IMR-90 (cell line): Measurements from ENCODE around the gene CENPS. TPM values are rescaled to one million over a fixed set of nuclear protein-coding genes. Genes with fewer than 3 reads are reported as not detected.

Experiments used
- ATAC-seq: fragments of 200-7000 bp; cut with Tn5 transposase; 2 replicates; pipeline ENCODE4 v1.9.1; 2020; ENCODE audit warnings: low read depth, mild to moderate bottlenecking, moderate library complexity
- BruUV-seq: library from RNA; stranded (reverse); fragments of 400-500 nt; replicated peaks from 2 replicates; lab custom pipeline; 2021; lab: Mats Ljungman, UMichigan
- CTCF ChIA-PET: fragments of 300-600 bp; formaldehyde crosslinking; extraction: SDS; loops from one replicate; lab custom pipeline; 2021; ENCODE audit warnings: antibody characterized with exemption; lab: Yijun Ruan, JAX
- POLR2A ChIA-PET: fragments of 300-600 bp; sonication (Branson Sonifier 250); formaldehyde crosslinking; loops from one replicate; lab custom pipeline; 2022; ENCODE audit warnings: antibody characterized with exemption; ENCODE audit not compliant: unreplicated experiment; lab: Charles Lee
- DNase-seq: peaks from one replicate; pipeline ENCODE4 v3.0.0; 2013
- H2AFZ ChIP-seq: replicated peaks from 2 replicates; pipeline ENCODE3; 2013; ENCODE audit warnings: low read length, mild to moderate bottlenecking; ENCODE audit not compliant: poor library complexity
- H2AK5ac ChIP-seq: 2 replicates; pipeline ENCODE4 v1.6.1; 2013; ENCODE audit warnings: low read depth, low read length, inconsistent platforms
- H2AK9ac ChIP-seq: replicated peaks from 2 replicates; pipeline ENCODE3; 2013; ENCODE audit warnings: mild to moderate bottlenecking, low read depth, low read length, moderate library complexity; ENCODE audit not compliant: poor library complexity
- H2BK120ac ChIP-seq: 2 replicates; pipeline ENCODE4 v1.6.1; 2013; ENCODE audit warnings: low read depth, low read length, inconsistent platforms
- H2BK15ac ChIP-seq: 3 replicates; pipeline ENCODE4 v1.6.1; 2013; ENCODE audit warnings: low read depth, low read length, inconsistent platforms
- H2BK20ac ChIP-seq: 2 replicates; pipeline ENCODE4 v1.6.1; 2013; ENCODE audit warnings: low read depth, mild to moderate bottlenecking, inconsistent platforms, low read length, moderate library complexity
- H2BK5ac ChIP-seq: 2 replicates; pipeline ENCODE4 v1.6.1; 2013; ENCODE audit warnings: mild to moderate bottlenecking, low read depth, low read length, inconsistent platforms; ENCODE audit not compliant: poor library complexity, severe bottlenecking
- H3K14ac ChIP-seq: replicated peaks from 2 replicates; pipeline ENCODE4 v1.6.1; 2013; ENCODE audit warnings: low read depth, low read length, inconsistent platforms
- H3K18ac ChIP-seq: 2 replicates; pipeline ENCODE4 v1.6.1; 2013; ENCODE audit warnings: low read depth, low read length, control low read depth
- H3K23ac ChIP-seq: 2 replicates; pipeline ENCODE4 v1.6.1; 2013; ENCODE audit warnings: low read depth, low read length, inconsistent platforms
- H3K27ac ChIP-seq: 2 replicates; pipeline ENCODE4 v1.5.1; 2013; ENCODE audit warnings: mild to moderate bottlenecking, control low read depth, low read length; ENCODE audit not compliant: insufficient read depth
- H3K27me3 ChIP-seq: 2 replicates; pipeline ENCODE4 v1.6.1; 2013; ENCODE audit warnings: low read length; ENCODE audit not compliant: control insufficient read depth, insufficient read depth
- H3K36me3 ChIP-seq: 2 replicates; pipeline ENCODE4 v1.6.1; 2013; ENCODE audit warnings: low read length, mixed read lengths; ENCODE audit not compliant: control insufficient read depth, insufficient read depth
- H3K4ac ChIP-seq: 2 replicates; pipeline ENCODE4 v1.6.1; 2013; ENCODE audit warnings: low read depth, low read length, inconsistent platforms
- H3K4me1 ChIP-seq: 2 replicates; pipeline ENCODE4 v1.6.1; 2013; ENCODE audit warnings: low read length, mixed read lengths; ENCODE audit not compliant: control insufficient read depth, insufficient read depth
- H3K4me2 ChIP-seq: 2 replicates; pipeline ENCODE4 v1.6.1; 2013; ENCODE audit warnings: low read depth, mild to moderate bottlenecking, control low read depth, low read length, moderate library complexity
- H3K4me3 ChIP-seq: 2 replicates; pipeline ENCODE4 v1.5.1; 2013; ENCODE audit warnings: low read depth, mild to moderate bottlenecking, control low read depth, low read length, moderate library complexity; ENCODE audit not compliant: insufficient read depth
- H3K56ac ChIP-seq: 2 replicates; pipeline ENCODE4 v1.6.1; 2013; ENCODE audit warnings: low read length, inconsistent platforms; ENCODE audit not compliant: insufficient read depth; ENCODE audit errors: extremely low read depth
- H3K79me1 ChIP-seq, 2 experiments: 2 replicates each; pipeline ENCODE4 v1.6.1; 2013; ENCODE audit warnings: low read length in 2 of 2, inconsistent platforms in 1 of 2, low read depth in 1 of 2
- H3K9ac ChIP-seq: 2 replicates; pipeline ENCODE4 v1.6.1; 2013; ENCODE audit warnings: low read depth, low read length, control low read depth
- H3K9me1 ChIP-seq: 2 replicates; pipeline ENCODE4 v1.6.1; 2013; ENCODE audit warnings: low read length, inconsistent platforms; ENCODE audit not compliant: insufficient read depth
- H3K9me3 ChIP-seq: 2 replicates; pipeline ENCODE4 v1.6.1; 2013; ENCODE audit warnings: low read length; ENCODE audit not compliant: control insufficient read depth, insufficient read depth
- H4K20me1 ChIP-seq: 2 replicates; pipeline ENCODE4 v1.6.1; 2013; ENCODE audit warnings: low read length, inconsistent platforms; ENCODE audit not compliant: insufficient read depth
- H4K5ac ChIP-seq: 2 replicates; pipeline ENCODE4 v1.6.1; 2013; ENCODE audit warnings: mild to moderate bottlenecking, low read depth, low read length, control low read depth
- H4K8ac ChIP-seq, 2 experiments: 2 replicates each; pipeline ENCODE4 v1.6.1; 2013; ENCODE audit warnings: low read depth in 2 of 2, low read length in 2 of 2, control low read depth in 1 of 2, inconsistent platforms in 1 of 2
- H4K91ac ChIP-seq: 2 replicates; pipeline ENCODE4 v1.6.1; 2013; ENCODE audit warnings: low read depth, low read length, inconsistent platforms; ENCODE audit not compliant: insufficient read depth
- BHLHE40 ChIP-seq: fragments of 150-350 bp; IDR thresholded peaks from 2 replicates; pipeline ENCODE4 v1.6.1; 2016; ENCODE audit warnings: mild to moderate bottlenecking, low read depth, low read length
- CEBPB ChIP-seq: IDR thresholded peaks from 2 replicates; pipeline ENCODE4 v1.6.1; 2012; ENCODE audit warnings: low read depth, low read length, improper control_type of control experiment
- CHD1 ChIP-seq: IDR thresholded peaks from 2 replicates; pipeline ENCODE4 v1.6.1; 2012; ENCODE audit warnings: low read depth, low read length, improper control_type of control experiment
- ELK1 ChIP-seq: fragments of 150-350 bp; IDR thresholded peaks from 2 replicates; pipeline ENCODE4 v1.6.1; 2016; ENCODE audit warnings: low read depth, mild to moderate bottlenecking, low read length, moderate library complexity, borderline replicate concordance
- FOS ChIP-seq: fragments of 150-350 bp; IDR thresholded peaks from 2 replicates; pipeline ENCODE4 v1.6.1; 2016; ENCODE audit warnings: low read depth, low read length
- MAFK ChIP-seq: IDR thresholded peaks from 2 replicates; pipeline ENCODE4 v1.6.1; 2012; ENCODE audit warnings: low read depth, low read length, improper control_type of control experiment
- MAZ ChIP-seq: IDR thresholded peaks from 2 replicates; pipeline ENCODE4 v1.6.1; 2012; ENCODE audit warnings: low read depth, mild to moderate bottlenecking, low read length, improper control_type of control experiment, moderate library complexity, borderline replicate concordance
- MXI1 ChIP-seq: IDR thresholded peaks from 2 replicates; pipeline ENCODE4 v1.6.1; 2012; ENCODE audit warnings: low read depth, mild to moderate bottlenecking, low read length, moderate library complexity, borderline replicate concordance
- NFE2L2 ChIP-seq: fragments of 150-350 bp; IDR thresholded peaks from 2 replicates; pipeline ENCODE4 v1.6.1; 2016; ENCODE audit warnings: low read depth, mild to moderate bottlenecking, low read length
- POLR2A ChIP-seq: IDR thresholded peaks from 2 replicates; pipeline ENCODE4 v1.6.1; 2012; ENCODE audit warnings: mild to moderate bottlenecking, low read depth, low read length
- RAD21 ChIP-seq: IDR thresholded peaks from 2 replicates; pipeline ENCODE4 v1.6.1; 2012; ENCODE audit warnings: low read length, improper control_type of control experiment
- RCOR1 ChIP-seq: IDR thresholded peaks from 2 replicates; pipeline ENCODE4 v1.6.1; 2012; ENCODE audit warnings: mild to moderate bottlenecking, low read length, improper control_type of control experiment; ENCODE audit not compliant: insufficient replicate concordance
- RFX5 ChIP-seq: IDR thresholded peaks from 2 replicates; pipeline ENCODE4 v1.8.0; 2012; ENCODE audit warnings: low read depth, mild to moderate bottlenecking, low read length, moderate library complexity
- SMC3 ChIP-seq: fragments of 150-350 bp; IDR thresholded peaks from 2 replicates; pipeline ENCODE4 v1.6.1; 2016; ENCODE audit warnings: low read depth, mild to moderate bottlenecking, antibody characterized with exemption, low read length, moderate library complexity
- WGBS, 2 experiments: methylation state at CpG; one replicate each; pipeline versions ENCODE4 v1.1.5 to v1.1.7; 2013; ENCODE audit warnings: missing lambda C conversion rate in 2 of 2; ENCODE audit not compliant: insufficient read length in 1 of 2; ENCODE audit errors: extremely low coverage in 2 of 2; 5-methylcytosine and 5-hydroxymethylcytosine counted together
- dilution Hi-C: fragments of 300-500 bp; cut with HindIII; formaldehyde crosslinking; loops from one replicate; pipeline ENCODE4 v1.14.3; 2018; ENCODE audit warnings: low sequenced_read_pairs; ENCODE audit not compliant: unreplicated experiment
- in situ Hi-C: fragments of 300-500 bp; cut with MboI; formaldehyde crosslinking; loops from 3 replicates; pipeline ENCODE4 v1.14.3; 2019; ENCODE audit warnings: low sequenced_read_pairs, inconsistent platforms, mixed read lengths
- intact Hi-C: fragments of 100-400 bp; cut with micrococcal nuclease; formaldehyde crosslinking; loops from 2 replicates; pipeline ENCODE4 v1.10.0; 2022
- polyA plus RNA-seq, 3 experiments: library from polyadenylated mRNA; depleted of rRNA; stranded (reverse); fragments of >200 nt; gene quantifications; 2 replicates each; pipeline ENCODE4 v1.2.3, GENCODE V29; 2012; ENCODE audit warnings: low replicate concordance in 1 of 3
- total RNA-seq: library from RNA; depleted of rRNA; stranded (reverse); fragments of >200 nt; gene quantifications from 2 replicates; pipeline ENCODE4 v1.2.3, GENCODE V29; 2012
- TF ChIP-seq, protein P1 (sequence below): conservative IDR thresholded peaks from 2 replicates; pipeline ENCODE4 v1.5.1; 2012; ENCODE audit warnings: mild to moderate bottlenecking, low read depth, low read length, improper control_type of control experiment
- TF ChIP-seq, protein P2 (sequence below): fragments of 150-350 bp; IDR thresholded peaks from 2 replicates; pipeline ENCODE4 v1.6.1; 2017; ENCODE audit warnings: mild to moderate bottlenecking, antibody characterized with exemption, low read length, low read depth

The CENPS gene
- total and polyA plus RNA-seq, 2 of the 4 experiments (the other 2 are of a cell fraction): 9.9 to 12.3 TPM

DNA sequence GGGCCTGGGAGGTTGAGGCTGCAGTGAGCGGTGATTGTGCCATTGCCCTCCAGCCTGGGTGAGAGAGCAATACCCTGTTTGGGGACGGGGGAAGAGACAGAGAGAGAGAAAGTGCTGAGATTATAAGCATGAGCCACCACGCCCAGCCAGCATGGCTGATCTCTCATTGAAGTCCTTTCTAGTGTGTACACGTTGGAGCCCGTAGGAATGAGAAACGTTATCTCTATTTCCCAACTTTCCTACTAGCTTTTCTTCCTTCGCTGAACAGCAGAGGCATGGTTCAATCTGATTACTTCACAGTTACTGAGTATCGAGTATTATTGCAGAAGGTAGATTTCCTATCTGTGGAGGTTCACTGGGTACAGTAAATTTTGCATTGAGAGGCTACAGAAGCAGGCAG lies 49.1 kb downstream of the CENPS start:
- CTCF ChIA-PET: no interaction called here
- no TSS peak for BruUV-seq
- Histone ChIP-seq H3K79me1 (peaks cover 11 to 54% of the 10 kb centered on the region in 2 experiments), H2BK15ac (no peak overlapping the region), H4K5ac (no peak overlapping the region), H3K27ac (no peak overlapping the region), H3K4me1 (no peaks in the 10 kb centered on the region), H3K9me1 (no peaks in the 10 kb centered on the region; the same call in 1 of the 2 replicates), H2AFZ (no peak overlapping the region), H4K91ac (no peak overlapping the region), H3K4ac (no peak overlapping the region), H3K23ac (no peak overlapping the region; the same call in 1 of the 2 replicates), H3K4me2 (no peak overlapping the region), H3K14ac (no peak overlapping the region), H4K8ac (no peak overlapping the region), H3K27me3 (no peaks in the 10 kb centered on the region), H3K4me3 (no peak overlapping the region), H3K36me3 (peaks cover 2% of the 10 kb centered on the region; the same call in 1 of the 2 replicates), H4K20me1 (peaks cover 16% of the 10 kb centered on the region), H2AK9ac (peak overlapping the region; percentile 37), H3K18ac (no peak overlapping the region), H3K9me3 (no peaks in the 10 kb centered on the region), H2BK120ac (no peak overlapping the region), H2BK20ac (no peak overlapping the region), H3K9ac (no peak overlapping the region), H2AK5ac (no peak overlapping the region), H2BK5ac (no peak overlapping the region), H3K56ac (no peak overlapping the region)
- intact Hi-C loops: no loop called here
- POLR2A ChIA-PET: no interaction called here
- ATAC-seq (no peak), DNase-seq (no peak)
- in situ Hi-C loops: no loop called here
- TF ChIP-seq, protein P1, sequence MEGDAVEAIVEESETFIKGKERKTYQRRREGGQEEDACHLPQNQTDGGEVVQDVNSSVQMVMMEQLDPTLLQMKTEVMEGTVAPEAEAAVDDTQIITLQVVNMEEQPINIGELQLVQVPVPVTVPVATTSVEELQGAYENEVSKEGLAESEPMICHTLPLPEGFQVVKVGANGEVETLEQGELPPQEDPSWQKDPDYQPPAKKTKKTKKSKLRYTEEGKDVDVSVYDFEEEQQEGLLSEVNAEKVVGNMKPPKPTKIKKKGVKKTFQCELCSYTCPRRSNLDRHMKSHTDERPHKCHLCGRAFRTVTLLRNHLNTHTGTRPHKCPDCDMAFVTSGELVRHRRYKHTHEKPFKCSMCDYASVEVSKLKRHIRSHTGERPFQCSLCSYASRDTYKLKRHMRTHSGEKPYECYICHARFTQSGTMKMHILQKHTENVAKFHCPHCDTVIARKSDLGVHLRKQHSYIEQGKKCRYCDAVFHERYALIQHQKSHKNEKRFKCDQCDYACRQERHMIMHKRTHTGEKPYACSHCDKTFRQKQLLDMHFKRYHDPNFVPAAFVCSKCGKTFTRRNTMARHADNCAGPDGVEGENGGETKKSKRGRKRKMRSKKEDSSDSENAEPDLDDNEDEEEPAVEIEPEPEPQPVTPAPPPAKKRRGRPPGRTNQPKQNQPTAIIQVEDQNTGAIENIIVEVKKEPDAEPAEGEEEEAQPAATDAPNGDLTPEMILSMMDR: no peak
- TF ChIP-seq RCOR1 (no peak), MAFK (no peak), SMC3 (no peak), RFX5 (no peak), MXI1 (no peak), CHD1 (no peak), NFE2L2 (no peak), RAD21 (no peak), POLR2A (no peak), MAZ (no peak), ELK1 (no peak), CEBPB (no peak), FOS (no peak), BHLHE40 (no peak)
- TF ChIP-seq, protein P2, sequence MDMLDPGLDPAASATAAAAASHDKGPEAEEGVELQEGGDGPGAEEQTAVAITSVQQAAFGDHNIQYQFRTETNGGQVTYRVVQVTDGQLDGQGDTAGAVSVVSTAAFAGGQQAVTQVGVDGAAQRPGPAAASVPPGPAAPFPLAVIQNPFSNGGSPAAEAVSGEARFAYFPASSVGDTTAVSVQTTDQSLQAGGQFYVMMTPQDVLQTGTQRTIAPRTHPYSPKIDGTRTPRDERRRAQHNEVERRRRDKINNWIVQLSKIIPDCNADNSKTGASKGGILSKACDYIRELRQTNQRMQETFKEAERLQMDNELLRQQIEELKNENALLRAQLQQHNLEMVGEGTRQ: no peak
- 100% methylated on average over 1 of the region's 8 CpGs; no CpG with 5 or more reads in 1 of the 2 experiments for WGBS, 2 experiments
- dilution Hi-C loops: no loop called here
